RWPE1 (cell line): ENCODE results near the gene TNXB.
"Not testable (repeated sequence)": the region's sequence is repeated elsewhere in the genome, so short reads cannot be mapped to it uniquely, and the experiment has no call there.

Experiments
- CTCF ChIA-PET: fragments of 350-600 bp; sonication (Branson Sonifier 250); formaldehyde crosslinking; extraction: SDS; loops from one replicate; lab custom pipeline; 2021; lab: Yijun Ruan, JAX
- POLR2A ChIA-PET: fragments of 400-600 bp; formaldehyde crosslinking; extraction: SDS; loops from one replicate; lab custom pipeline; 2020; ENCODE audit warnings: antibody characterized with exemption; ENCODE audit not compliant: low non-redundant PET; lab: Yijun Ruan, JAX
- DNase-seq: peaks from one replicate; pipeline ENCODE4 v3.0.0; 2012; ENCODE audit warnings: low spot score
- H3K27ac ChIP-seq: fragments of 450-650 bp; 2 replicates; pipeline ENCODE4 v1.5.1; 2017
- TF ChIP-seq, protein P1 (sequence below): fragments of 450-650 bp; conservative IDR thresholded peaks from 2 replicates; pipeline ENCODE4 v1.5.1; 2017; ENCODE audit warnings: low read depth, mild to moderate bottlenecking

Gene TNXB

DNA sequence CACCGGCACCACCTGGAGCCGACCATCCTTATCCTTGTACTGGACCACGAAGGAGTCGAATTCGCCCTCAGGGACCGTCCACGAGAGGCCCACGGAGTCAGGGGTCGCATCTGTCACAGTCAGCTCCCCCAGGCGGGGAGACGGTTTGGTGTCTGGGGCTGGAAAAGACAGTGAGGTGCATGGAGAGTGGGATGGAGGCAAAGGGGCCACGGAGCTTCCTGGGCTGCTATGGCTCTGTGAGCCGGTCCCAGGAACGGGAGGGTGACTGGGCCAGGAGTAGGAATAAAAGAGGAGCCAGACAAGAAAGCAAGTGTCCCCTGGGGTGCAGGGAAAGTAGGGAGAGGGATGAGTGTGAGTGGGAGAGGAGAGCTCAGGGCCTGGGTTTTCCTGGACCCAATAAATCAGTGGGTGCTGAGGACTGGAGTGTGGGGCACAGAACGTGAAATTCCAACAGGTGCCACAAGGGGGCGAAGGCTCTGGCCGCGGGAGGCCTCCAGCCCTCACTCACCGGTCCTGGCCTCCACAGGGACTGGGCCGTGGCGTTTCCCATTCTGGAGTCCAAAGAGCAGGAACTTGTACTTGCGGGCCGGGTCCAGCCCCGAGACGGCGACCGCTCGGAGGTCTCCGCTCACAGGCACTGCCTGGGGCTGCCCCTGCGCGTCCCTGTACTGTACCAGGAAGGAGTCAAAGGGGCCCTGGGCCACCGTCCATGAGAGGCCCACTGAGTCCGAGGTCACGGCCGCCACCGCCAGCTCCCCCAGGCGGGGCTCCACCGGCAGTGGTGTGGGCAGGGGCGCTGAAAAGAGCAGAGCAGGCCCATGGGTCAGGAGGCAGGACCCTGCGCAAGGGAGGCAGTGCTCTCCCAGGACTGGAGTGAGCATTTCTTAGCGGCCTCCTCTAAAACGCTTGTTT lies 61.0 kb downstream of the TNXB start:
- DNase-seq: peak; percentile 66
- POLR2A ChIA-PET: no interaction called here
- peak overlapping the region; percentile 82 for H3K27ac ChIP-seq
- CTCF ChIA-PET: interaction anchor here (0.5 to 1.4 kb wide), 10 partner anchors 9 to 1675 kb away, joined by 3 to 7 read pairs (median 3); no protein-coding TSS in a partner anchor
- TF ChIP-seq, protein P1, sequence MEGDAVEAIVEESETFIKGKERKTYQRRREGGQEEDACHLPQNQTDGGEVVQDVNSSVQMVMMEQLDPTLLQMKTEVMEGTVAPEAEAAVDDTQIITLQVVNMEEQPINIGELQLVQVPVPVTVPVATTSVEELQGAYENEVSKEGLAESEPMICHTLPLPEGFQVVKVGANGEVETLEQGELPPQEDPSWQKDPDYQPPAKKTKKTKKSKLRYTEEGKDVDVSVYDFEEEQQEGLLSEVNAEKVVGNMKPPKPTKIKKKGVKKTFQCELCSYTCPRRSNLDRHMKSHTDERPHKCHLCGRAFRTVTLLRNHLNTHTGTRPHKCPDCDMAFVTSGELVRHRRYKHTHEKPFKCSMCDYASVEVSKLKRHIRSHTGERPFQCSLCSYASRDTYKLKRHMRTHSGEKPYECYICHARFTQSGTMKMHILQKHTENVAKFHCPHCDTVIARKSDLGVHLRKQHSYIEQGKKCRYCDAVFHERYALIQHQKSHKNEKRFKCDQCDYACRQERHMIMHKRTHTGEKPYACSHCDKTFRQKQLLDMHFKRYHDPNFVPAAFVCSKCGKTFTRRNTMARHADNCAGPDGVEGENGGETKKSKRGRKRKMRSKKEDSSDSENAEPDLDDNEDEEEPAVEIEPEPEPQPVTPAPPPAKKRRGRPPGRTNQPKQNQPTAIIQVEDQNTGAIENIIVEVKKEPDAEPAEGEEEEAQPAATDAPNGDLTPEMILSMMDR: peak; percentile 78

- H3K27ac ChIP-seq: peak overlapping the region; percentile 82
- TF ChIP-seq, protein P1: no peak
- DNase-seq: no peak
- POLR2A ChIA-PET: no interaction called here
- CTCF ChIA-PET: interaction anchor here (0.5 to 1.4 kb wide), 8 partner anchors 8 to 1676 kb away, joined by 3 to 7 read pairs (median 3); no protein-coding TSS in a partner anchor
Observed at GRCh38 chr6:32047539-32047854, 61.6 kb downstream of the TNXB start.

DNA sequence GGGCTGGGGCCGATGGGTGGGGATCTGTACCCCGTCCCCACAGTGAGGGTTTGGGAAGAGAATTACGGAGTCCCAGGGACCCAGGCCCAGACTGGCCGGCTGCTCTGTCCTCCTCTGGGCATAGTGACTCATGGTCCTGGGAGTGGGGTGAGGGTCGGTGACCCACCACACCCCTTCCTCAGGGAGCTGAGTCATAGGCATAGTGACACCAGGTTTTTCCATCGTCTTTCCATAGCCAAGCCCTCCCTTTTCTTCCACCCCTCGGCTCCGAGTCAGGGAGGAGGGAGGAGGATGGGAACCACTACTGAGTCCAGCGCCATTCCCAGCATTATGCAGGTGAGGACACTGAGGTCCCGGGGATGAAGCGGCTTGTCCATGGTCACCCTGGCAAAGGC lies 62.1 kb downstream of the TNXB start:
- TF ChIP-seq, protein P1: no peak
- peak overlapping the region; percentile 82 for H3K27ac ChIP-seq
- POLR2A ChIA-PET: no interaction called here
- peak; percentile 24 for DNase-seq
- CTCF ChIA-PET: interaction anchor here (0.6 to 1.4 kb wide), 3 partner anchors 8 to 82 kb away, joined by 3 to 5 read pairs (median 3); no protein-coding TSS in a partner anchor

GRCh38 chr6:32046450-32047083 lies 62.6 kb downstream of the TNXB start:
- no peak for DNase-seq
- TF ChIP-seq, protein P1: no peak
- ChIA-PET CTCF (interaction anchor here (1.3 kb wide), 1 partner anchor 30 kb away, joined by 3 read pairs; no protein-coding TSS in a partner anchor), POLR2A (no interaction called here)
- peak overlapping the region; percentile 82 for H3K27ac ChIP-seq

DNA sequence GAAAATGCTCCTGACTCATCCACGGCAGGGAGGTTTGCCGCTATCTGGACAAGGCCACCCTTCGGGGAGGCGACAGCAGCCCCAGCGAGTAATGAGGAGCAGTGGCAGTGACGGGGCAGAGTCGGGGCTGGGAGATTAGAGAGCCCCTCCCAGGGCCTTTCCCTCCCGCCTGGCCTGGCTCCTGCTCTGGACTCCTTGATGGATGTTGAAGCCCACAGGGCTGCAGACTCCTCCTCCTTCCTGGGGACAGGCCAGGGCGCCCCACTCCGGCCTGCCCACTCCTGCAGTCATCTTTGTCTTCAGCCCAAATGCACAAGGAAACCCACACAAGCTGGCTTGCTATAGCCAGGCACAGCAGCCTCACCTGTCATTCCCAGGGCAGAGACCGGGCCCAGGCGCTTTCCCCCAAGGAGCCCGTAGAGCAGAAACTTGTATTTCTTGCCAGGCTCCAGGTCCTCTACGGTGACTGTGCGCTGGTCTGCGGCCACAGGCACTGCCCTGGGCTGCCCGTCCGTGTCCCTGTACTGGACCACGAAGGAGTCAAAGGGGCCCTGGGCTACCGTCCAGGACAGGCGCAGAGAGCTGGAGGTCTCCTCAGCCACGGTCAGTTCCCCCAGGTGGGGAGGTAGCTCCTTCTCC lies 63.2 kb downstream of the TNXB start:
- CTCF ChIA-PET: interaction anchor here (1.3 kb wide), 1 partner anchor 30 kb away, joined by 3 read pairs; no protein-coding TSS in a partner anchor
- TF ChIP-seq, protein P1: no peak
- POLR2A ChIA-PET: no interaction called here
- H3K27ac ChIP-seq: peak overlapping the region; percentile 82
- DNase-seq: no peak

DNA sequence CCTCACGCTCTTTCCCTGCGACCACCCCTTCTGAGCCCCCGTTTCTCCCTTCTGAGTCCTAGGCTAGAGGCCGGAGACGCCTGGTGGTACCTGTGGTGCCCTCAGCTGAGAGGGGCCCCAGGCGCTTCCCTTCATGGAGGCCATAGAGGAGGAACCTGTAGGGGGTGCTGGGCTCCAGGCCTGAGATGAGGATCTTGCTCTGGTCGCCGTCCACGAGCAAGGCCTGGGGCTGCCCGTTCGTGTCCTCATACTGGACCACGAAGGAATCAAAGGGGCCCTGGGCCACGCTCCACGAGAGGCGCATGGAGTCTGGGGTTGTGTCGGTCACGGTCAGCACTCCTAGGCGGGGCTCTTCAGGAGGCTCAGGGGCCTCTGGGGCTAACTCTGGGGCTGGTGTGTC lies 64.2 kb downstream of the TNXB start:
- POLR2A ChIA-PET, H3K27ac ChIP-seq, CTCF ChIA-PET, DNase-seq: not testable (repeated sequence)

- POLR2A ChIA-PET, DNase-seq, H3K27ac ChIP-seq, CTCF ChIA-PET: not testable (repeated sequence)
Observed at GRCh38 chr6:32043589-32044380, 65.4 kb downstream of the TNXB start.

GRCh38 chr6:32042276-32042675 lies 66.9 kb downstream of the TNXB start:
- DNase-seq, POLR2A ChIA-PET, H3K27ac ChIP-seq, CTCF ChIA-PET: not testable (repeated sequence)

GRCh38 chr6:32041385-32041784 lies 67.8 kb downstream of the TNXB start:
- CTCF ChIA-PET, DNase-seq, POLR2A ChIA-PET, H3K27ac ChIP-seq: not testable (repeated sequence)

- DNase-seq, H3K27ac ChIP-seq, POLR2A ChIA-PET, CTCF ChIA-PET: not testable (repeated sequence)
Observed at GRCh38 chr6:32041050-32041321, 68.2 kb downstream of the TNXB start.
